NCI-H345 treated with DMSO at 0.1 percent for 48 hours (cell line): ENCODE data around the gene TMEM40.
"Not testable (repeated sequence)": the region's sequence is repeated elsewhere in the genome, so short reads cannot be mapped to it uniquely, and the experiment has no call there.

Experiments used
- DNase-seq: peaks from one replicate; lab custom pipeline; 2025; ENCODE audit not compliant: unreplicated experiment; lab: John Stamatoyannopoulos, UW

Gene TMEM40, protein sequence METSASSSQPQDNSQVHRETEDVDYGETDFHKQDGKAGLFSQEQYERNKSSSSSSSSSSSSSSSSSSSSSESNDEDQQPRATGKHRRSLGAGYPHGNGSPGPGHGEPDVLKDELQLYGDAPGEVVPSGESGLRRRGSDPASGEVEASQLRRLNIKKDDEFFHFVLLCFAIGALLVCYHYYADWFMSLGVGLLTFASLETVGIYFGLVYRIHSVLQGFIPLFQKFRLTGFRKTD

DNA sequence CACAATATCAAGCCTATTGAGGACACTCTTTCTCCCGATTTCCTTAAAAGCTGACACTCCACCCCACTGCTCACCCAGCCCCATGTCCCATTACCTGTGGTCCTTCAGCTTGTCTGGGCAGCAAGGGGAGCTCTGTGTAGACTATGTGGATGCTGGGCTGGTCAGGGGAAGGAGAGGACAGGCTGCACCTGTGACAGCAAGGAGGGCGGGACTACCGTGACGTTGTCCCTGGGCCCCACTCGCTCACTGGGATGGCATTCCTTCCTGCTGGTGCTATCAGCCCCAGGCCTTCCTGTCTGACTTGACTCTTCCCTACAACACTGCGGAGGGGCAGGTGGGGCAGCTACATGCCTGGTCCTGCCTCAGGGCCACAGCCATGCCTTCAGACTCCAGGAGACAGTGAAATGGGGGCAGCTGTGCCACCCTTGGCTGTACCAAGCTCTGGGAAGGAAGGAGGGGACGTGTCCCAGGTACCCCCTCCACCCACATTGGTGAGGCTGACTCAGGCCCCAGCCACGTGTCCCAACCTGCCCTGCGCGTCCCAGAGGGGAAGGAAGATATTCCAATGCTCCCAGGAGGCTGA is at the start of gene TMEM40:
Gene TMEM40 (minus strand): TSS at position 163 of the 583 bp plus-strand sequence. CDS start 9,427 bp downstream, outside the sequence.
- no peak for DNase-seq

DNA sequence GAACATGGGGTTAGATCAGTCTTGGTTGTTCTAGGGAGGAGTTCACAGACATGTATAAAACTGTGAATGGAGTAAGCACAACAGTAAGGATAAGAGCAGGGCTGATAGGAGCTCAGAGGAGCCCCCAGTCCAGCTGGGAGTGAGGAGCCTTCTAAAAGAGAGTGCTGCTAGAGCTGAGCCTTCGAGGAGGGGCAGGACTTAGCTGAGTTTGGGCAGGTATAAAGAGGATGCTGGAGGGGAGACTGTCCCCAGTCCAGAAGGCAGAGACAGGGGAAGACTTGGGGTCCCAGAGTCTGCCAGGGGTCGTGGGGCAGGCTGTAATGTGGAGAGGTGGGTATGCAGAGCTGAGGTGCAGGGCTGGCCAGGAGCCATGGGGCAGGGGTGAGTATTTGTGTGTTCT is 49.5 kb upstream of the TMEM40 start:
- no peak for DNase-seq

DNA sequence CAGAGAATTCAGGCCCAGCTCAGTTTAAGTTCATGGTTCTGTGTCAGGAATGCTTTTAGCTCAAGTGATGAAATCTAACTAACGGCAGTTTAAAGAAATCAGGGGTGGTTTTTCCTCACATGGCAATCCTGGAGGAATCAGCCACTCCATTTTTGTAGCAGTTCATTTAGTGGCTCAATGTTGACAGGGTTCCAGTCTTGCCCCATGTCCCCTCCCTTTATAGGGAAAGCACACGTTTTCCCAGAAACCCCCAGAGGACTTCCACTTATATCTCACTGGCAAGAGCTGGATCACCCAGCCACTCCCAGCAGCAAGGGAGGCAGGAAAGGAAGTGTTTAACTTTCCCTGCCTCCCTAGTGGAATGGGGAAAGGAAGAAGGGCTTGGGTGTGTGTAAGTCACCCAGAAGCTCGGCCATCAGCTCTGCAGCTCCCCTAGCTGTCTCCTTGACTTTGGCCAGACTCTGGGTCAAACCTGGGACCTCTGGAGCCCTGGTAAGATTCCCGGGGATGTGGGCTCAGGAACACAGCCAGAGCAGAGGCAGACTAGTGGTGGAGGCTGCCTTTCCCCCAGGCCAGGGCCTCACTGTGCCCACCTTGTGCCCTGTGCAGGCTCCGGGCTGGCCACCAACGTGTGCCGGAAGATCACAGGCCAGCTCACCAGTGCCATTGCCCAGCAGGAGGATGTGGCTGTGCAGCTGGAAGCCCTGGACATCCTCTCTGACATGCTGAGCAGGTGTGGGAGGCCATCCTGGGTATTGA is 48.7 kb upstream of the TMEM40 start:
- DNase-seq: no peak

DNA sequence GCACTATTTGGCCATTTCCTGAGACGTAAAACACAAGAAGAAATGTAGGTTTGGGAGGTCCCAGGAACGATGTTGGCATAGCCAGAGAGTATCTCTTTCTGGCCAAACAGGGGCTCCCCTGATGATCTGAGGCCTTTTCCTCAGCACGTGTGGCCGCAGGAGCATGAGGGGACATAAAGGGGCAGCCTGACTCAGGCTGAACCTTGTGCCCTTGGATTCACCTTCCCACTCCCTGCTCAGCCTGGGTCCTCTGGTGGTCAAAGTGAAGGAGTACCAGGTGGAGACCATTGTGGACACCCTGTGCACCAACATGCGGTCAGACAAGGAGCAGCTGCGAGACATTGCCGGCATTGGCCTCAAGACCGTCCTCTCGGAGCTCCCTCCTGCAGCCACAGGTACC is 48.0 kb upstream of the TMEM40 start:
- no peak for DNase-seq

DNA sequence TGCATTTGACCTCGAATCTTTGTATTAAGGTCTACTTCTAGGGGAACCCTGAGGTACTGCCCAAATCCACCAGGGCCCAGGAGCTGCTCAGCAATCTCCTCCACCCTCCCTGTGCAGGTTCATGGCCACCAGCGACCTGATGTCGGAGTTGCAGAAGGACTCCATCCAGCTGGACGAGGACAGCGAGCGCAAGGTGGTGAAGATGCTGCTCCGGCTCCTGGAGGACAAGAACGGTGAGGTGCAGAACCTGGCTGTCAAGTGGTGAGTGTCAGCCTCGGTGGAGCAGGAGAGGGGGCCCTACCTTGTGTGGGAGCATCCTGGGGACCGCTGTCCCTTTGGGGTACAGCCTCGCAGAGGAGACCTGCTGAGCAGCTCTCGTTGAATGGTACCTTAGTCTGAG is 44.3 kb upstream of the TMEM40 start:
- no peak for DNase-seq

DNA sequence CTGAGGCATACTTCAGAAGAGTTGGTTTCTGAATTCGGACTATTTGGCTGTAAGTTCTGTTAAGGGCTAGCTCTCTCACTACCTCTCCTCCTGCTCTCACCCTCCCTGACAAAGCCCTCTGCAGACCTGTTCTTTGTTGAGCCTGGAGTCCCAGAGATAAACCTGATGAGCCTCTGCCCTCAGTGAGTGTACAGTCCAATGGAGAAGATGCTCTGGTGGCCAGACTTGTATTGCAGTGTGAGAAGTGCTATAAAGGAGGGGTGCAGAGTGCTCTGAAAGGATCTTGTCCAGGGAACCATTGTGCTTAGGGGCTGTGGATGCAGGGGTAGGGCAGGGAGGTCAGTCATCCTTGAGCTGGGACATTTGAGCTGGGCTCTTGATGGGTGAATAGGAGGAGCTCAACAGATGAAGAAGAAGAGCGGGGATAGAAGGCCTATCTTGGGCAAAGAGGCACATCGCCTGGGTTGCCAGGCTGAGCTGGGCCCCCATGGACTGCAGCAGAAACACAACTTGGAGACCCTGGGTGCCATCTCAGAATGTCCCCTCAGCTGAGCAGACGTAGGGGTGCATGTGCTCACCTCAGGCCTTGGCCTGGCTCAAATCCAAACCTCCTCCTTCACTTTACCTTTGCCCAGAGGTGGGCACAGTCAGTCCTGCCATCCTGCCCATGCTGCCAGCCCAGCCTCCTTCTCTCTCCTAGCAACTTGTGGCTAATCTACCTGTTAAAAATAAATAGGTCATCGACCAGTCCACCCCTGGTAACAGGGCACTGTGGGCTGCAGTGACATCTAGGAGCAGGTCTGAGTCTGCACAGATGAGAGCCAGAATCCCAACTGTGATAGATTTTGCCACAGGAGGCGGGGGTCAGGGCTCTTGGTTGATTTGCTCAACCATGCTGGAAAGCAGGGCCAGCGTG is 40.7 kb upstream of the TMEM40 start:
- DNase-seq: no peak

DNA sequence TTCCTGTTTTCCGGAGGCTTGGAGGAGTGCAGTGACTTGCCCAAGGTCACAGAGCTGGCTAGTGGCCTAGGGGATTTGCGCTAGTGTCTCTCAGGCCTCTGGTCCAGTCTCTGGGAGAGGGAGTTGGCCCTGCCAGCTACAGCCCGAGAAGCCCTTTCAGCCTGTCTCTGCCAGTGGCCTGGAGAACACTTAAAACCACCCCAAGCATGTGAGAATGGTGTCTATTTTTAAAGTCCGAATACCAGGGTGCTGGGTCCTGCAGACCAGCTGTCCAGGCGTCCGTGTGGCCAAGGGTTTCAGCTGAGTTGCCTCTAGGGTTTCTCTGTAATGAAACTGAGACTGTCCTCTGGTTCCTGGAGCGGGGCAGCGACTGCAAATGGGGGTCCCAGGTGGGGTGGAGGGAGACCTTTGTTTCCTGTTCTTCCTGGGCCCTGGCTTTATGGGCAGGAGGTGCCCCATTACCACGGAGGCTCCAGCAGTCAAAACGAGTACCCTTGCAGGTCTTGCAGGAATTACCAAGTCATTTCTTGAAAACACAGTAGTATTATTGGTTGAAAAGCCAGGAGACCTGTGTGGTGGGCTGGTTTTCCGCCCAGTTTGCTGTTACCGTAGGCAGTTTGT is 39.6 kb upstream of the TMEM40 start:
- DNase-seq: no peak

DNA sequence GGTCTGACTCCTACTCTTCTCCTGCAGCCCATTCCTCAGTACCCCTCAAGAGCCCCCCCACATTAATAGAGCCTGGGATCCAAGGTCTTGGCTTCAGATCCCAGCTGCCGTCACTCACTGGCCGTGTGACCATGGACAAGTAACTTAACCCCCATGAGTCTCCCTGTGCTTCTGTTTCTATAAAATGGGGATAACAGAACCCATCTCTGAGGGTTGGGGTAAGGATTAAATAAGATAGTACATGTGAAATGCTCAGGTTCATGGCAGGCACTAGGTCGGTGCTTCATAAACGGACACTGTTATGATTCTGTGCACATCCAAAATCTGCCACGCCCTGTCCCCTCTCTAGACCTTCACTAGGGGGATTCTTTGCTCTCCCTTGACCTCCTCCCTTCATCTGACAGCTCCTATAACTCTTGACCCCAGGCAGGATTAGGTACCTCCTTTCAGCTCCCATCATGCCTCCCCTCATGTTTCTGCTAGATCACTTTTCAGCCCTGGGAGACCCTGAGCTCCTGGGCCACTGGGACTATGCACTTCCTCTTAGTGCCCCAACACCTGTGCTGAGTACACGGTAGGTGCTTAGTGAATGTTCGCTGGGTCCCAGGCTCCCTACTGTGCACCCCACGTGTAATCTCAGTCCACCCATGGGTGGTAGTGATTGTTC is 39.0 kb upstream of the TMEM40 start:
- DNase-seq: no peak

DNA sequence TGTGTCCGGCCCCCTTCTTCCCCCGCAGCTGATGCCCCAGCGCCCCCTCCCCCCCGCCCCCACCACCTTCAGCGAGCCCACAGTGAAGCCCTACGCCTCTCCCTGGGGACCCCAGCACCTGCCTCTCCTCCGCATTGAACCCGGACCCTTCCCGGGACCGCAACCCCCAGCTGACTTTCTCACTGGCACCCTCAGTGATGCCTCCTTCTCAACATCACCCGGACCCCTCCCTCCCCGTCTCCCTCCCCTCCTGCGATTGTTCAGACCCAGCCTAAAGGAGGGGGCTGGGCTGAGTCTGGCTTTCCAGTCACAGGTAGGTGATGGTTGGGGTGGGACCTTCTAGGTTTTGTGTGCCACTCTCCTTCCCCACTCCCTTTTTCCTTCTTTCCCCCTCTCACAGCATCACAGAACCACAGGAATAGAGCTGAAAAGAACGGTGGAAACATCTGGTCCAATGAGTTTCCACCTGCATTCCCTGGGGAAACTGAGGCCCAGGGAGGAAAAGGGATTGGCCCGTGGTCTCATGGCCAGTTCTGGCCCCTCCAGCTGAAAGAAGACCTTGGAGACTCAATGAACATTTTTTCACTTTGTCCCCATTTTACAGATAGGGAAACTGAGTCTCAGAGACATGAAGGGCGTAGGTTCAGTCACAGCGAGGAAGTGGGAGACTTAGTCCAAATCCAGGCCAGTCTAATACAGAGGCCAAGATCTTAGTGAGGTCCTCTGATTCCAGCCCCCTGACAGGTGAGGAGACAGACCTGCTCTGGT is 38.2 kb upstream of the TMEM40 start:
- DNase-seq: no peak

DNA sequence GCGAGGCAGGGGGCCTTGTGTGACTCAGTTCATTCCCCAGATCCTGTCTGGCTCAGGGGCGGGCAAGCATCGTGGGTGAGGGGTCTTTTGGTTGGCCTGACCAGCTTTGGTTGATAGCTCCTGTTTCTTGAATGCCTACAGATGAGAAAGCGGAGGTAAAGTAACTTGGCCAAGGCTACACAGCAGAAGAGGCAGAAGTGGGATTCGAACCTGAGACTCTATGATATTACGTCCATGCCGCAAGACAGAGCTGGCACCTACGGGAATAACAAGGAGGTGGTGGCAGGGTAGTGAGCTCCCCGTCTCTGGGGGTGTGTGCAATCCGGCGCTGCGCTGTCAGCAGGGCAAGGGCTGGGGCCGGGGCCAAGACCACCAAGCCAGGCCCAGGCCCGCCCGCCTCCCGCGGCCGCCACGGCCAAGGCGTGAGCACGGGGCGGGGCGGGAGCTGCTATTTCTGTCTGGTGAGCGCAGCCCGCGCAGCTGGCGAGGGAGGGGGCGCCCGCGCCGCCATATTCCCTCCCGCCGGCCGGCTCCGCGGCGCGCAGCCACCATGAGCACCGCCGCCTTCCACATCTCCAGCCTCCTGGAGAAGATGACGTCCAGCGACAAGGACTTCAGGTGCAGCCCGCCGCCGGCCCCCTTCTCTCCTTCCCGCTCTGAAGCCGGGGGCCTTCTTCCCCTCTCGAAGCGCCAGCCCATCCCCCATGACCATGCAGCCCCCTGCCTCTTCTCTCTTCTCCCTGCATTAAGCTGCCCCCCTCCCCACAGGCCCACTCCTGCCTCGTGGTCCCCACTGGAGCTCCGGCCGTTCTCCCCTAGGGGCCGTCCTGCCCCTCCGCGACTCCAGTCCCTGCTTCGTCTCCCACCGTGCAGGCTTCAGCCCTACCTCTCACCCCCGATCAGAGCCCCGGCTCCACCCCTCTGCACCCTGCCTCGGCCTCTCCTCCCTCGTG is 37.4 kb upstream of the TMEM40 start, which contains the start of gene CAND2:
Gene CAND2 (plus strand): TSS at position 510 of the 953 bp plus-strand sequence. CDS start 41 bp downstream, at position 551.
- DNase-seq: peak; percentile 16

DNA sequence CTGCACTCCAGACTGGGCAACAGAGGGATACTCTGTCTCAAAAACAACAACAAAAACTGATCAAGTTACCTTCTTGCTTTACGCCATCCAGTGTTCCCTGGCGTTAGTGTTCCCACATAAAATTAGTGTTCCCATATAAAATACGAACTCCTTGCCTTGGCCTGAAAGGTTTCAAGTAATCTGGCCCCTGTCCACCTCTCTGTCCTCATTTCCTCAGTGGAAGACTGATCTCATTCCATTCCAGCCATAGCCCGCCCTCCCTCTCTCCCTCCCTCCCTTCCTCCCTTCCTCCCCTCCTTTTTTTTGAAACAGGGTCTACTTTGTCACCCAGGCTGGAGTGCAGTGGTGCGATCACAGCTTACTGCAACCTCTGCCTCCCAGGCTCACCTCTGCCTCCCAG is 34.6 kb upstream of the TMEM40 start:
- no peak for DNase-seq

DNA sequence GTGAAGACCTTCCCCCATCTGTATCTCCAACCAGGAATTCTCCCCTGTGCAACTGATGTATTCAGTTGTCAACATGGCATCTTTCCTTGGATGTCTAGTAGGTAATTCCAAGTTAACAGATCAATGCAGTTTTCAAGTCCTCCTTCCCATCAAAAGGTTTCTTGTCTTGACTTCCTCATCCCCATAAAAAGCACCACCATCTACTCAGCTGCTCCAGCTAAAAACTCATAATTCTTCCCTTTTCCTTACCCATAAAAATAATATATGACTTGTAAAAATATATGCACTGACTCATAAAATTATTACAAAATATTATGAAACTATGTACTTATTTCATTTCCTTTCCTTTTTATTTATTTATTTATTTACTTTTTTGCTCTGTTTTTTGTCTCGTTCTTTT is 32.4 kb upstream of the TMEM40 start:
- DNase-seq: no peak

DNA sequence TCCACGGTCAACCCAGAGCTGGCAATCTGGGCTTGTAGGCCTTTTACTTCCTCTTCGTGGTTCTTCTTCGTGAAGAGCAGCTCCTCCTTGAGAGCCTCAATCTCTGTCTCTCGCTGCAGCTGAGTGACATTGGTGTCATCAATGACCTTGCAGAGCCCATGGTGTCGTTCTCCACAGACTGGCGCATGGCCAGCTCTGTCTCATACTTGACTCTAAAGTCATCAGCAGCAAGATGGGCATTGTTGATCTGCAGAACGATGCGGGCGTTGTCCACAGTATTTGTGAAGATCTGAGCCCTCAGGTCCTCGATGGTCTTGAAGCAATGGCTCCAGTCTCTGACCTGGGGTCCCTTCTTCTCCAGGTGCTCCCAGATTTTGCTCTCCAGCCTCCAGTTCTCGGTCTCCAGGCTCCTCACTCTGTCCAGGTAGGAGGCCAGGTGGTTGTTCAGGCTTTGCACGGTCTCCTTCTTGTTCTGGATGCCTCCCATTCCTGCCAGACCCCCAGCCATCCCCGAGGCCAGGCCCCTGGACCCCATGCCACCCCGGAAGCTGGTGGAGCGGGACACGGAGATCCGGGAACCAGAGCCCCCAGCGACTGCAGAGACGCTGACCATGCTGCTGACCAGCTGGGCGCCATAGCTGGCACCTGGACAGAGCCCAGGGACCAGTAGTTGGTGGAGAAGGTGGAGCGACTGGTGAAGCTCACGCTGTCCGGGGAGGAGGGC is 29.1 kb upstream of the TMEM40 start:
- not testable (repeated sequence) for DNase-seq

DNA sequence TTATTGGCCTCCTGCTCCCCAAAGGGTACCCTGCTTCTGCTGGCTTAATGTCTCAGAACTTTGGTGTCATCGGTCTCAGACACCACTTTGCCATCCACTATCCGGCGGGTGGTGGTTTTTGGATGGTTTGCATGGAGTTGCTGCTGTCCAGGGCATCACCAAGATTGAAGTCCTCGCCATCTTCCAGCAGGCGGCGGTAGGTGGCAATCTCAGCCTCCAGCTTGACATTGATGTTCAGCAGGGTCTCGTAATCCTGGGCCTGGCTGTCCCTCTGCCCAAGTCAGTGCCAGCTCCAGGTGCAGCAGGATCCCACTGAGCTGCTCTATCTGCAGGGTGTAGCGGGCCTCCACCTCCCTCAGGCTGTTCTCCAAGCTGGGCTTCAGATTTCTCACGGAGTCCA is 28.3 kb upstream of the TMEM40 start:
- not testable (repeated sequence) for DNase-seq

DNA sequence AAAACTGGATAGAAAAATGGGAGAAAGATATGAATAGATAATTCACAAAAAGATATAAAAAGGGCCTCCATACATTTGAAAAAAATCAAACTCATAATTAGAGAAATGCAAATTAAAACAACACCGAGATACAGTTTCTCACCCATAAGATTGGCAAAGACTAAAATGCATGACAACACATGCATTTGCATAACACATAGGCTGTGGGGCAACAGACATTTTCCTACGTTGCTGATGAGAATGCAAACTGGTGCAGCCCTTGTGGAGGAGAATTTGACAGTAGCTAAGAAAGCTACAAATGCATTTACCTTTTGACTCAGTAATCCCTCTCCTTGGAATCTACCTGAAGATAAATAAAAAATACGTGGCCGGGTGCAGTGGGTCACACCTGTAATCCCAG is 26.0 kb upstream of the TMEM40 start:
- no peak for DNase-seq

DNA sequence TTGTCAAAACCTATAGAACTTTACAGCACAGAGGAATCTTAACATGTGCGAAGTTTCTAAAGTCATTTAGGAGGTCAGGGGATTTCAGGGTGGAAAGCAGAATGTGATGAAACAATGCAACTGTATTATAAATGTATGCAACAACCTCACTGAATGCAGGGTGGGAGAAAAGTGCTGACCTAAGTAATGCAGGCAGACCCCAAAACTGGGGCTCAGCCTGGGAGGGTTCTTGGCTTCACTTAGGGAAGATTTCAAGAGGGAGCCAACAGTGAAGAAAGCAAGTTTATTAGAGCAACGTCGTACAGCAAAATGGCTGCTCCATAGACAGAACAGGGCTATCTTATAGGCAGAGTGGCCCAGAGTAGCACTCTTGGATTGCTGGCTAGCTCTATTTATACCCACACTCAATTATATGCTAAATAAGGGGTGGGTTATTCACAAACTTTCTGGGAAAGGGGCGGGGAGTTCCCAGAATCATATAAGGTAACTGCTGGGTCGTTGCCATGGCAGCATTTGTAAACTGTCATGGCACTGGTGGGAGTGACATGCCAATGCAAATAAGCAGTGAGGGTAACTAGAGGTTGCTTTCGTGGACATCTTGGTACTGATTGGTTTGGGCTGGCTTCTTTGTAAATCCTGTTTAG is 23.2 kb upstream of the TMEM40 start:
- no peak for DNase-seq

DNA sequence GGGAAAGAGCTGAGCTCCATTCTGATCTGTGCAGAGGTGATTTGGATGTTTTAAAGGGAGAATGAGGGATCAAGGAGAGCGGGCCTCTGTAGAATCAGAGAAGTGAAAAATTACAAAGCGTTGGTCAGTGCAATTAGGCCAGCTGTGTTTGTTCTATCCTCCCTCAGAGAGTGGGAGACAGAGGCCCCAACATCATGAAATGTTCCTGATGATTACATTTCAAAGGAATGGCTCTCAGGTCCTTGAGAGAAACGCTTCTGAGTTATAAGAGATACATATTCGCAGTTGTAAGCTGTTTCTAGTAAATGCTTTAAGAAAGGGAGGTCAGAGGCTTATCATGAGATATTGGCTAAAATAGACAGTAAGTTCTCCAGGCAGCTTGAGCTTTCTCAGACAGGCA is 21.7 kb upstream of the TMEM40 start:
- DNase-seq: no peak
